ENCODE measurements around the gene SBNO1.

DNA sequence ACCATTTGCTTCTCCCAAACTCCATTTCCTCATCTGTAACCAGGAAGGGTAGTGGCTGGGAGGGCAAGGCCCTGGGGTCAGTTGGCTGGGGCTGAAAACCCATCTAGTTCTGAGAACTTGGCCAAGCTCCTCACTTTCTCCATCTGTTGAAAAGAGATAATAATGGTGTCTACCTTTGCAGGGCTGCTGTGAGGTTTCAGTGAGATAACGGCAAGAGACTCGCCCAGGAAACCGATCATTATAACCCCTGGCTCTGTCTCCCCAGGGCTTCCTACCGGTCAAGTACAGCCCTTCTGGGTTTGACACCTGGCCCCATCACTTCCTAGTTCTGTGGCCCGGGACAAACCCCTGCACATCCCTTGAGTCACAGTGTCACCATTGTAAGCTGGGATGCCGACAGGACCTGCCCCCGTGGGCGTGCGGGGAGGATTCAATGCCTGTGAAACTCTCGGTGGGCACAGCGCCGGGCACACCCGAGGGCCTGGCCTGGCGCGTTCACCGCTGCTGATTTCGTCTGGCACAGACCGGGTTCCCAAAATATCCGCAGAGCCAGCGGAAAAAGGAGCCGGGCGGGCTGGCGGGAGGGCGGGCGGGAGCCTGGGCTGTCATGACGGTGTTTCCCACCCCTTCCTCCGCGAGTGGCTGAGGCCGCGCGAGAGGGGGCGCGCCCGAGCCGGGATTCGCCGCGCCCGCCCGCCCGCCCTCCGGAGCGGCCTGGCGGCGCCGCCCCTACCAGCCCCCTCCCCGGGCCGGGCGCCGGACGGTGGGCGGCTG lies 23.7 kb upstream of the SBNO1 start:
- TF ChIP-seq POLR2AphosphoS5 (IDR thresholded peaks at IDR 0.05; ENCODE audit: low read depth) = 0 out of 2 replicates have a peak, but pooled peaks have one; percentile 22
- TF ChIP-seq, protein P1, sequence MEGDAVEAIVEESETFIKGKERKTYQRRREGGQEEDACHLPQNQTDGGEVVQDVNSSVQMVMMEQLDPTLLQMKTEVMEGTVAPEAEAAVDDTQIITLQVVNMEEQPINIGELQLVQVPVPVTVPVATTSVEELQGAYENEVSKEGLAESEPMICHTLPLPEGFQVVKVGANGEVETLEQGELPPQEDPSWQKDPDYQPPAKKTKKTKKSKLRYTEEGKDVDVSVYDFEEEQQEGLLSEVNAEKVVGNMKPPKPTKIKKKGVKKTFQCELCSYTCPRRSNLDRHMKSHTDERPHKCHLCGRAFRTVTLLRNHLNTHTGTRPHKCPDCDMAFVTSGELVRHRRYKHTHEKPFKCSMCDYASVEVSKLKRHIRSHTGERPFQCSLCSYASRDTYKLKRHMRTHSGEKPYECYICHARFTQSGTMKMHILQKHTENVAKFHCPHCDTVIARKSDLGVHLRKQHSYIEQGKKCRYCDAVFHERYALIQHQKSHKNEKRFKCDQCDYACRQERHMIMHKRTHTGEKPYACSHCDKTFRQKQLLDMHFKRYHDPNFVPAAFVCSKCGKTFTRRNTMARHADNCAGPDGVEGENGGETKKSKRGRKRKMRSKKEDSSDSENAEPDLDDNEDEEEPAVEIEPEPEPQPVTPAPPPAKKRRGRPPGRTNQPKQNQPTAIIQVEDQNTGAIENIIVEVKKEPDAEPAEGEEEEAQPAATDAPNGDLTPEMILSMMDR (IDR thresholded peaks at IDR 0.05; ENCODE audit: insufficient read depth, low read length) = no peak
- no peak for TF ChIP-seq GABPA (IDR thresholded peaks at IDR 0.05; ENCODE audit: low read depth)

Data from HL-60 (cell line).